Naive thymus-derived CD4-positive, alpha-beta T cell (primary cell): ENCODE measurements around the gene GABRR3. TPM values are rescaled to one million over a fixed set of nuclear protein-coding genes. Genes with fewer than 3 reads are reported as not detected.
A peak's percentile ranks its signal among the peaks of the same experiment; 100 is the strongest.

Source experiments
- ATAC-seq: fragments of 150-1000 bp; cut with Tn5 transposase; 2 replicates; pipeline ENCODE4 v1.10.0; 2021; ENCODE audit warnings: mild to moderate bottlenecking, moderate library complexity
- CTCF ChIA-PET: fragments of 350-600 bp; sonication (Branson Sonifier 250); formaldehyde crosslinking; loops from one replicate; lab custom pipeline; 2021; ENCODE audit warnings: antibody characterized with exemption; lab: Charles Lee
- POLR2A ChIA-PET: fragments of 350-600 bp; sonication (Branson Sonifier 250); formaldehyde crosslinking; loops from one replicate; lab custom pipeline; 2021; ENCODE audit warnings: antibody characterized with exemption, inconsistent platforms; lab: Charles Lee
- DNase-seq, 9 donors: peaks; one replicate each; pipeline versions ENCODE4 v3.0.0 to v3.0.0-alpha.2; 2020 to 2022; ENCODE audit warnings: mixed read lengths in 1 of 9
- H3K27ac ChIP-seq: one replicate; pipeline ENCODE4 v1.7.0; 2013; ENCODE audit warnings: mild to moderate bottlenecking, low read depth, low read length, moderate library complexity
- H3K27me3 ChIP-seq, 2 donors: one replicate each; pipeline ENCODE4 v1.7.0; 2013; ENCODE audit warnings: low read length in 2 of 2, mild to moderate bottlenecking in 2 of 2, moderate library complexity in 2 of 2; ENCODE audit not compliant: control insufficient read depth in 2 of 2, insufficient read depth in 2 of 2
- H3K36me3 ChIP-seq, 3 experiments: 1 replicate in 2 of 3; 2 replicates in 1 of 3; pipeline ENCODE4 v1.7.0; 2013; ENCODE audit warnings: low read length in 3 of 3, mild to moderate bottlenecking in 3 of 3, moderate library complexity in 1 of 3; ENCODE audit not compliant: insufficient read depth in 3 of 3, control insufficient read depth in 2 of 3
- H3K4me1 ChIP-seq, 2 donors: one replicate each; pipeline ENCODE4 v1.7.0; 2013; ENCODE audit warnings: low read length in 2 of 2, mild to moderate bottlenecking in 2 of 2, moderate library complexity in 1 of 2; ENCODE audit not compliant: control insufficient read depth in 2 of 2, insufficient read depth in 2 of 2
- H3K4me3 ChIP-seq: 2 replicates; pipeline ENCODE4 v1.7.0; 2013; ENCODE audit warnings: mild to moderate bottlenecking, low read length
- H3K9me3 ChIP-seq, 3 experiments: 1 replicate in 2 of 3; 2 replicates in 1 of 3; pipeline ENCODE4 v1.7.0; 2013; ENCODE audit warnings: low read length in 3 of 3; ENCODE audit not compliant: control insufficient read depth in 2 of 3
- H3K27ac Mint-ChIP-seq, 9 donors: one replicate each; pipeline ENCODE4 v1.8.0; 2020 to 2022; ENCODE audit warnings: mixed read lengths in 9 of 9, mild to moderate bottlenecking in 8 of 9, moderate library complexity in 5 of 9, inconsistent platforms in 2 of 9
- H3K27me3 Mint-ChIP-seq, 5 donors: one replicate each; pipeline ENCODE4 v1.8.0; 2021 to 2022; ENCODE audit warnings: mixed read lengths in 5 of 5, mild to moderate bottlenecking in 1 of 5
- H3K36me3 Mint-ChIP-seq, 5 donors: one replicate each; pipeline ENCODE4 v1.8.0; 2020 to 2022; ENCODE audit warnings: mixed read lengths in 5 of 5, mild to moderate bottlenecking in 3 of 5, inconsistent platforms in 1 of 5
- H3K4me1 Mint-ChIP-seq, 7 donors: one replicate each; pipeline ENCODE4 v1.8.0; 2020 to 2022; ENCODE audit warnings: mixed read lengths in 7 of 7, mild to moderate bottlenecking in 3 of 7, inconsistent platforms in 1 of 7
- H3K4me3 Mint-ChIP-seq, 10 donors: one replicate each; pipeline ENCODE4 v1.8.0; 2020 to 2022; ENCODE audit warnings: mild to moderate bottlenecking in 10 of 10, mixed read lengths in 10 of 10, moderate library complexity in 6 of 10, inconsistent platforms in 2 of 10
- H3K9me3 Mint-ChIP-seq, 11 donors: one replicate each; pipeline ENCODE4 v1.8.0; 2020 to 2022; ENCODE audit warnings: mixed read lengths in 11 of 11, mild to moderate bottlenecking in 4 of 11, inconsistent platforms in 1 of 11, moderate library complexity in 1 of 11
- intact Hi-C, 2 donors: fragments of 100-400 bp; cut with micrococcal nuclease; formaldehyde crosslinking; loops; one replicate each; pipeline ENCODE4 v1.15.1; 2023
- polyA plus RNA-seq, 2 donors: library from polyadenylated mRNA; unstranded; fragments of 300-500 nt; fragmentation: Illumina TruSeq; gene quantifications; one replicate each; pipeline ENCODE4 v1.2.3, GENCODE V29; 2021
- total RNA-seq, 6 experiments: library from RNA in 5 of 6; stranded (reverse) in 5 of 6; gene quantifications; 1 replicate in 5 of 6; 2 replicates in 1 of 6; pipeline ENCODE4 v1.2.3 and lab custom pipeline; 2021 to 2026

Gene GABRR3
- total and polyA plus RNA-seq, 7 experiments from 2014 or later, result not detected

DNA sequence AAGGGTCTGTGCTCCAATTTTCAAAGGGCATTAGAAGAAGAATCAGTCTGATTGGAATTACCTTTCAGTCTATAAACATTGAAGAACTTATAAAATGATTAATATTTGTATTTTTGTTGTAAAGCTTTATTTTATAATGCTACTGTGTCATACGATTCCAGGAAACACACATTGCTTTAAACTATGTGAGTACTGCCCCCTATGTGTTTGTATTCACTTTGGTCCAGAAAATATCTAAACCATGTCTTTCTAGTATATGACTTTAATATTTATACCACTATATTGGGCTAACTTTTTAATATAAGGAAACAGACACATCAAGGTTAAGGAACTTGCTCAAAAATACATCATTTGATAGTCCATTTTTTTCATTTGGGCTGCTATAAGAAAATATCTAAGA, 59.6 kb downstream of the GABRR3 start:
- ATAC-seq (no peak), DNase-seq (no peak)
- Histone ChIP-seq H3K4me3 (no peak overlapping the region), H3K9me3 (no peaks in the 10 kb centered on the region), H3K27ac (no peak overlapping the region), H3K4me1 (peaks cover 9 to 20% of the 10 kb centered on the region in 2 donors), H3K36me3 (no peaks in the 10 kb centered on the region), H3K27me3 (no peaks in the 10 kb centered on the region)
- Mint-ChIP-seq H3K4me3 (no peak overlapping the region), H3K9me3 (peaks cover 0 to 2% (median 0%) of the 10 kb centered on the region in 11 donors), H3K27me3 (no peaks in the 10 kb centered on the region), H3K27ac (peak overlapping the region in 2 of 9 donors; percentile 31 to 81), H3K36me3 (peaks cover 0 to 7% (median 0%) of the 10 kb centered on the region in 5 donors), H3K4me1 (peaks cover 18 to 78% (median 35%) of the 10 kb centered on the region in 7 donors)
- CTCF ChIA-PET, result interaction anchor here (0.7 kb wide), 1 partner anchor 49 kb away, joined by 3 read pairs; no protein-coding TSS in a partner anchor
- intact Hi-C loops, result no loop called here
- POLR2A ChIA-PET, result no interaction called here

- POLR2A ChIA-PET, result interaction anchor here (0.9 kb wide), 1 partner anchor 16 kb away, joined by 3 read pairs; no protein-coding TSS in a partner anchor
- Mint-ChIP-seq H3K27me3 (no peaks in the 10 kb centered on the region), H3K36me3 (peaks cover 0 to 7% (median 0%) of the 10 kb centered on the region in 5 donors), H3K4me3 (peak overlapping the region in 5 of 10 donors; percentile 13 to 65 (median 48)), H3K4me1 (peaks cover 22 to 78% (median 40%) of the 10 kb centered on the region in 7 donors), H3K9me3 (peaks cover 0 to 2% (median 0%) of the 10 kb centered on the region in 11 donors), H3K27ac (peak overlapping the region in 2 of 9 donors; percentile 9 to 81)
- H3K4me1 ChIP-seq, result peaks cover 9 to 20% of the 10 kb centered on the region in 2 donors
- H3K4me3 ChIP-seq, result no peak overlapping the region
- H3K9me3 ChIP-seq, result no peaks in the 10 kb centered on the region
- DNase-seq (no peak), ATAC-seq (no peak)
- intact Hi-C loops, result loop anchor here (5.0 kb wide), 4 partner anchors 32 to 927 kb away; partner anchors contain the start of genes CPOX (in 1 of the 2) and DCBLD2 (in 1 of the 2)
- CTCF ChIA-PET, result interaction anchor here (0.7 kb wide), 1 partner anchor 49 kb away, joined by 3 read pairs; no protein-coding TSS in a partner anchor
- H3K36me3 ChIP-seq, result no peaks in the 10 kb centered on the region
- no peak overlapping the region for H3K27ac ChIP-seq
- H3K27me3 ChIP-seq, result no peaks in the 10 kb centered on the region
Observed at GRCh38 chr3:97974996-97975395, 60.1 kb downstream of the GABRR3 start.

DNA sequence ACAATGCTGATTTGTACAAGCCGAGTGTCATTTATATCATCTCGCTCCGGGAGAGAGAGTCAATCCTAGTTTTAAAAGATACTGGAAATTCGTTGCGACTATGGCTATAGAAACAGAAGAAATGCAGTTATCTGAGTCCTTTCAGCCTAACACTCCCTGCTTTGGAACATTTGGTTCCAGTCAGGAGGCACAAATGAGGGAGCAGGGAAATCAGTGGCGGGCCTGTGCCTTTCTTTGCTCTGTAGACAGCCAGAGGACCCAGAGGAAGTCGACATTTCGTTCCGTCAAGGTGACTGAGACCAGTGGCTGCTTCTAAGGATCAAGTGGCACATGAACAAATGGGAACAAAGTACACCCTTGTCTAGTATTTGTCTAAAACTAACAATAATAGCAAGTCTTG, 62.1 kb downstream of the GABRR3 start:
- Mint-ChIP-seq H3K36me3 (peaks cover 0 to 12% (median 0%) of the 10 kb centered on the region in 5 donors), H3K27me3 (no peaks in the 10 kb centered on the region), H3K4me3 (peak overlapping the region; percentile 57 to 85 (median 78)), H3K27ac (peak overlapping the region; percentile 51 to 93 (median 84)), H3K9me3 (peaks cover 0 to 2% (median 0%) of the 10 kb centered on the region in 11 donors), H3K4me1 (peaks cover 40 to 82% (median 60%) of the 10 kb centered on the region in 7 donors)
- no peak for ATAC-seq
- ChIA-PET POLR2A (no interaction called here), CTCF (interaction anchor here (0.5 kb wide), 1 partner anchor 266 kb away, joined by 3 read pairs; no protein-coding TSS in a partner anchor)
- no peak for DNase-seq
- intact Hi-C loops, result loop anchor here (1.0 to 5.0 kb wide), 13 partner anchors 8 to 929 kb away; partner anchors contain the start of genes ARL6 (in 2 of the 2), CLDND1 (in 1 of the 2), CPOX (in 1 of the 2) and DCBLD2 (in 1 of the 2)
- Histone ChIP-seq H3K36me3 (no peaks in the 10 kb centered on the region), H3K9me3 (no peaks in the 10 kb centered on the region), H3K27me3 (no peaks in the 10 kb centered on the region), H3K27ac (peak overlapping the region; percentile 74), H3K4me3 (peak overlapping the region; percentile 57), H3K4me1 (peaks cover 9 to 24% of the 10 kb centered on the region in 2 donors)

DNA sequence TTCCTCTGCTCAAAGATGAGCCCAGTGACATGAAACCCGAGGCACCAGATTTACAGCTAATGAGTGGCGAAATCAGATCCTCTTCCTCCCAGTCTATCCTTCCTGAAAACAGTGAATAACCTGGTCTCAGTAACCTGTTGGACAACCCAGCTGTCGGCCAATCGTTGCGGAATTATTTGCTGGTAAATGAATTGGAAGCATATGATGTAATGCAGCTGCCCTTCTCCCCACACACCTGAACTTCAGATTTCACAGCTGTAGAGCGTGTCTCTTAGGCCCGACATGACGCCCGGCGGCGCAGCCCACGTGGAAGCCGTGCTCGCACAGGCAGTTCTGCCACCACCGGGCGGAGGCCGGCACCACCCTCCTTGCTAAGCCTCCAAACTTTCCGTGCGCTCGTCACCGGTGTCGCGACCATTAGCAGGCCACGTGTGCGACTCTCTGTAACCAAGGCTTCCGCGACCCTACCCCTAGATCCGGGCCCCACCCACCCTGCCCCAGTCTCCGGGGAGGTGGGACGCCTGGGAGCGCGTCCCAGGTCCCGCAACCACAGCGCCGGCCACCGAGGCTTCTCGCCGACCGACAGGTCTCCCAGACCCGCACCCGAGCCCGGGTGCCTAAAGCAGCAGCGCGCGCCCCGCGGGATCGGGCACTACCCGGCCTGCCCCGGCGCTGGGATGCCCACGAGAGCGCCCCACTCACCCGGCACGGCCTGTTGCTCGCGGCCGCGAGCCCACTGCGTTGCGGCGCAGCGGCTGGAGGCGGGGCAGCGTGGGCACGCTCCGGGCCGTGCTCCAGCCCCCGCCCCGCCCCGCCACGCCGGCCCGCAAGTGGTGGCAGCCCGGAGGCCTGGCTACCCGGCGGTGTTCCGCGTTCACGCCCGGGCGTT, 63.2 kb downstream of the GABRR3 start, which contains the start of gene RIOX2:
Gene RIOX2, minus strand, starts transcription at position 753 of the 889 bp plus-strand sequence. CDS start 4,838 bp downstream, outside the sequence.
- Mint-ChIP-seq H3K4me3 (peak within 1 kb of the TSS; percentile 78 to 97 (median 93)), H3K36me3 (peaks cover 0 to 18% (median 7%) of the 10 kb centered on the region in 5 donors), H3K9me3 (peaks cover 0 to 2% (median 0%) of the 10 kb centered on the region in 11 donors), H3K4me1 (peaks cover 42 to 85% (median 70%) of the 10 kb centered on the region in 7 donors), H3K27me3 (no peaks in the 10 kb centered on the region), H3K27ac (peak within 1 kb of the TSS; percentile 84 to 96 (median 90))
- Histone ChIP-seq H3K4me3 (peak within 1 kb of the TSS; percentile 57), H3K4me1 (peaks cover 9 to 24% of the 10 kb centered on the region in 2 donors), H3K27ac (peak within 1 kb of the TSS; percentile 74), H3K27me3 (no peaks in the 10 kb centered on the region), H3K9me3 (no peaks in the 10 kb centered on the region), H3K36me3 (peaks cover 0 to 6% (median 0%) of the 10 kb centered on the region in 3 experiments)
- DNase-seq, result peak; percentile 62 to 82 (median 77)
- CTCF ChIA-PET, result interaction anchor here (0.8 to 1.4 kb wide), 2 partner anchors 12 to 52 kb away, joined by 3 to 4 read pairs; no protein-coding TSS in a partner anchor
- POLR2A ChIA-PET, result interaction anchor here (0.9 to 1.3 kb wide), 3 partner anchors 12 to 207 kb away, joined by 3 to 4 read pairs (median 4); partner anchors contain the start of genes ARL6 and CRYBG3
- ATAC-seq, result peak; percentile 94
- intact Hi-C loops, result loop anchor here (1.0 to 5.0 kb wide), 15 partner anchors 9 to 930 kb away; partner anchors contain the start of genes ARL6 (in 2 of the 2), CLDND1 (in 1 of the 2), CPOX (in 1 of the 2) and DCBLD2 (in 1 of the 2)

GRCh38 chr3:97970956-97971620, 64.0 kb downstream of the GABRR3 start:
- CTCF ChIA-PET, result interaction anchor here (0.8 to 1.4 kb wide), 3 partner anchors 11 to 53 kb away, joined by 3 to 4 read pairs (median 3); no protein-coding TSS in a partner anchor
- Mint-ChIP-seq H3K4me1 (peaks cover 42 to 88% (median 77%) of the 10 kb centered on the region in 7 donors), H3K9me3 (peaks cover 0 to 2% (median 0%) of the 10 kb centered on the region in 11 donors)

More at GRCh38 chr3:97970956-97971620, 64.0 kb downstream of the GABRR3 start:
- Histone ChIP-seq H3K4me1 (peaks cover 9 to 24% of the 10 kb centered on the region in 2 donors), H3K9me3 (no peaks in the 10 kb centered on the region), H3K4me3 (peak overlapping the region; percentile 57), H3K36me3 (peaks cover 0 to 7% (median 5%) of the 10 kb centered on the region in 3 experiments), H3K27me3 (no peaks in the 10 kb centered on the region), H3K27ac (peak overlapping the region; percentile 74)
- Mint-ChIP-seq H3K27me3 (no peaks in the 10 kb centered on the region), H3K36me3 (peaks cover 0 to 25% (median 11%) of the 10 kb centered on the region in 5 donors), H3K27ac (peak overlapping the region; percentile 84 to 96 (median 90)), H3K4me3 (peak overlapping the region; percentile 78 to 97 (median 93))
- ATAC-seq (no peak), DNase-seq (no peak)
- POLR2A ChIA-PET, result interaction anchor here (0.6 to 1.3 kb wide), 5 partner anchors 11 to 207 kb away, joined by 3 to 8 read pairs (median 4); partner anchors contain the start of genes ARL6 and CRYBG3
- intact Hi-C loops, result loop anchor here (1.0 to 5.0 kb wide), 8 partner anchors 14 to 931 kb away; partner anchors contain the start of genes CPOX (in 1 of the 2) and DCBLD2 (in 1 of the 2)
